Activated effector memory CD4-positive, alpha-beta T cell treated with Interleukin-2 at 50 U/mL for 16 hours (primary cell): Measurements from ENCODE around the gene TAPT1.
"Not testable (repeated sequence)": the region's sequence is repeated elsewhere in the genome, so short reads cannot be mapped to it uniquely, and the experiment has no call there.

Experiments used
- DNase-seq: peaks from one replicate; pipeline ENCODE4 v3.0.0-alpha.2; 2020

TAPT1 gene

DNA sequence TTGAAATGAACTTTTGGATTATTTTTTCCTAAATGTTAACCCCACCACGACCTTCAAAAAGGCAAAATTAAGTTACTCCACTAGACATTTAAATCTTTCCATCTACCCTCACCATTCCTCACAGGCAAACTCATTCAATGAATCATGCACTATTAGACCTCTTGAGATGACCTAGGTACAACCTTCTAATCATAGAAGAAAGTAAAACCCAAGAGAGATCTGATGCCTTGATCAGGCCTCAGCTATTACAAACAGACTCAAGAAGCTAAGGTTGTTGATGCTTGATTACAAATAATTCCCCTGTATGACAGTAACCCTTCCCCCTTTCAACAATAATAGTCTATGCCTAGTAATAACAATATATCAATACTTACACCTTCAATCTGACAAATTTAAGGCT is 18.9 kb downstream of the TAPT1 start:
- no peak for DNase-seq

DNA sequence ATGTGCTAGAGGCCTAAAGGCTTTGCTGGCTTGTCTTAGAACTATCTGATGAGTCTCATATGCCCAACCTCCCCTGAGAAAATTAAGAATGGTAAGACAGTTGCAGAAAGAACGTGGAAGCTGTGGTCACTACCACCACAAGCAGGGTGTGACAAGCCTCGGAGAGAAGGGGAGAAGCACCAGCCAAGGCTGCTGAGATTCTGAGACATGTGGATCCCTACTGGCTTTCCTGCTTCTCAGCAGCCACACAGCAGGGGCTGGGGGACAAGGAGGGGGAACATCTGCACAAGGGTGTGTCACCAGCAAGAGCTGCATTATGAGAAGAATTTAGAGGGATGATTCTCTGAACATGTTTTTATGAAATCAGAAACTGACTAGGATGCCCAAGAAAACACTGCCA is 19.4 kb downstream of the TAPT1 start:
- no peak for DNase-seq

DNA sequence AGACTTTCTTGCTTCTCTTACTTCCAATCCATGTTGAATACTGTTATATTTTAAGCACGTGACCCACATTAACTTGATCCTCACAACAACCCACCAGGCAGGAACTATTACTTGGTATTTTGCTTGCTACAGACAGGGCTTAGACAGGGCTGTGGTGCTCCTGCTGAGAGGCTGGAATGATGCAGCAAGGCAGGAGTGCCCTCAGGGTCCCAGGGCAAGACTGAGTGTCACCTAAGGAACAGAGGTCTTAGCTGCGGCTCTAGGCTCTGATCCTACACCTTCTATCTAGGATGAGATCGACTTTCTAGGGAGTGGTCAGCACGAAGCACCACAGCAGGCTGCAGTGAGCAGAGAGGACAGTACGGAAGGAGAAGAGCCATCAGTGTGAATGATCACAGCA is 20.0 kb downstream of the TAPT1 start:
- no peak for DNase-seq

DNA sequence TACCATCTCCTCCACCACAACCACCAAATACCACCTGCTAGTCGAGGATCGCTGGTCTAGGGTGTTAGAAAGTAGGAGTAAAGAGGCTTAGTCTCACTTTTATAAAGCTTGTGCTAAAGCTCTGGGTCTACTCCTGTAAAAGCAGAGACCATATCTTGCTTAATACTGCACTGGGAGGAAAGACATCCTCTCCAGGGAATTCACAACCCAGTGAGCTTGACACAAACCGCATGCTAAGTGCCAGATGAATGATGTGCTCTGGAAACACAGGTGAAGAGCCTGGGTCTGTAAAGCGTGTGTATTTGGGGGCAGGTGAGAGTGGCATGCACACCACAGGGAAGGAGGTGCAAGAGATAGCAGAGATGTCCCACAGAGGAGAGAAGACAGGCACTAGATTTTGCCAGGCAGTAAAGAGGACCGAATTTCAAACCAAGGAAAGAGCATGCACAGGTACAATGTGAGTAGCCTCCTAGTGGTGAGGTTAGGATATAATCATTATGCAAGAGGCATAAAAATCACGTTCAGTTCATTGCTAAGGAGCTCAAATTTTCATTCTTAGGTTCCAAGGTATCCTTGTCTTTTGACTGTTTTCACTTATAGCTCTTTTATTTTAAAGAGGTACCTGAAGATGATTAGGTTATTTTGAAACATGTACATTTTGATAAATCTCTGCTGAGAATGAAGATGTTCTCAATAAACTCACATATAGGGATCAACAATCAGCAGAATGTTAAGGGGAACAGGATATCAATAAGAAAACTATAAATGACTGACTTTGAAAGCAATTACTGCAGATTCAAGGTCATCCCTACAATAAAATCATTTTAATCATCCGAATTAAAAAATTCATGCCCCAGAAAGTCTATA is 20.7 kb downstream of the TAPT1 start:
- no peak for DNase-seq

DNA sequence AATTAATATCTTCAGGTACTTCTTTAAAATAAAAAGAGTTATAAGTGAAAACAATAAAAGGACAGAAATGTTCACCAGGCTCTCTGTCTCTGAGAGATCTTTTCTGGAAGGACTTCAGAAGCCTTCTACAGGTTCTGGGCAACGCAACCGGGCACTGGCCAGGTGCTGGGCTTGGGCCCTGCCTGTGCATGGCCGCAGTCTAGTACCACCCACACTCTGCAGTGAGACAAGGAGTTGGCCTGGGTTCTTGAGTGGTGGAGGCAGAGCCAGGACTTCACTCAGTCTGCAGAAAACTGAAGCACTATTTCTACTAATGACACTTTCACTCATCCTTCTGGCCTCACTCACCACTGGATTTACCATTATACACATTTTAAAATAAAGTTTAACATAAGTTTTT is 21.8 kb downstream of the TAPT1 start:
- no peak for DNase-seq

DNA sequence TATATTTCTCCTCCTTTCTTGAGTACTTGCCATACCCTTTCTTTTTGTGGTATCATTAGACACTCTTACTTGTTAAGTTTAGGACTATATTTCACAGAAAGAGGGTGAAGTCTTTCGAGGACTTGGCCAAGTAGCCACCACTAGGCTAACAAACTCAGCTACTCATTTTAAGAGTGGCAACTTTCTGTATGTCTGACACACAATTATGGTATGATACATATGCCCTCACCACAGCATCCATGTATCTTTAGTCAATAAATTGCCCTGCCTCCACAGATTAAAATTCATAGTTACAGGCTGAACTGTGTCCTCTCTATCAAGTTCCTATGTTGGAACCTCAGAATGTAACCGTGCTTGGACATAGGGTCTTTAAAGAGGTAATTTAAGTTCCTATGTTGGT is 23.2 kb downstream of the TAPT1 start:
- no peak for DNase-seq

DNA sequence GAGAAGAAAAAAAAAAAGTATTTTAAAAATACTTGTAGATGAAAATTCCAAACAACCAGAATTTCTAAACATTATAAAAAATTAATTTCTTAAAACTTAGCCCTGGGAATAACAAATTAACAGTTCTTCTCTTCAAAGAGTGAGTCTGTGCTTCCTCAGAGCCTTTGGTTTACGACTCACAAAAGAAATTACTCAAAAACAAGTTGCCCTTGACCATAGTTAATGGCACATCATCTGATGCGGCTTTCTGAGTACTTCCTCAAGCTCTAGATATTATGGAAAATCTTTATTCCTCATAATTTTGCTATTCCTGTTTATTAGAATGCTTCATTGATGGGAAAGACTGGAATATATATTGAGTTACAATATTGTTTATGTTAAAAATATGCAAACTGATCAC is 23.7 kb downstream of the TAPT1 start:
- no peak for DNase-seq

DNA sequence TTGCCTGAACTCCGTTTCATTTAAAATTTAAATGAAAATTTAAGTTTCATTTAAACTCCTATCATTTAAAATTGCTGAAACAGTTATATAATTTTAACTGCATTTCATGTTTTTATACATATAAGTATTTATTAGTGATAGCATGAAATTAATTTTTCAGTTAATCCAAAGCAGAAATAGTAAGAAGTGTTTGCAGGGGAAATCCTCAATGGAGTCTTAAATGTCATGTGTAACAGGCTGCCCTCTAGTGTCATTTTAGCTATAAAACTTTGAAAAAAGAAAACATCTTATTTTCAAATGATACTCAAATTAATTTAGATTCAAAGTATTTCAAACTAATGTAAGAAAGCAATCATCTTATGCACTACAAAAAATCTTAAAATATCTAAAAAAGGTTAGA is 27.2 kb downstream of the TAPT1 start:
- no peak for DNase-seq

DNA sequence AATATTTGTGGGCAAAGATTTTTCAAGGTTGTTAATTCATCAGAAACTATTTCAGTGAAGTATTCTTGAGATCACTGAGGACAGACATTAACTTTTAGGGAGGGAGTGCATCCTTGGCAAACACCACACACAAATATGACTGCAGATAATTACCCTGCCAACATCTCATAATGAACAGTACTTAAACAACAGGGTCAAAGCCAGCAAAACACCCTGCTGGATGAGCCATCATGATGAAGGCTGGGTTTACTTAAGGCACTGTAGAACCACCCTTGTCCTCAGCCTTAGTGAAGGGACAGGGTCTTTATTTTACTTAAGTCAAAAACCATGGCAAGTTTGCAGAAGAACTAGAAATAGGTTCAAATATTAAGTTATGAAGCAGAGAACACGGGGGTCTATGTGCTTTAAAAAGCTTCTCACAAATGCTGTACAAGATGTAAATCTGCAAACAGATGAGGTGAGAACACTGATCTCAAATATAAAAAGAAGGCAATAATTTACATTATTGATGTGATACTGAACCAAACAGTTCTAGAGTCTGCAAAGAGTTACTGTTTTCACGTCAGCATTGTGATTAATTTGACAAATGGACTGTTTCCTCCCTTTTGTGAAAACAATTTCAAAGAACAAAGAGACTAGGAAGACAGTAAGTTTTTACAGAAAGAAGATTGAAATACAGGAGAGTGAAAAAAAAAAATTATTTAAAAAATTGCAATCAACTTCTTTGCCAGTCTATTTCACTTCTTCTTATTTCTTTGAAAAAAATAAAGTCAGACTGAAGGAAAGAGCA is 28.2 kb downstream of the TAPT1 start:
- no peak for DNase-seq

DNA sequence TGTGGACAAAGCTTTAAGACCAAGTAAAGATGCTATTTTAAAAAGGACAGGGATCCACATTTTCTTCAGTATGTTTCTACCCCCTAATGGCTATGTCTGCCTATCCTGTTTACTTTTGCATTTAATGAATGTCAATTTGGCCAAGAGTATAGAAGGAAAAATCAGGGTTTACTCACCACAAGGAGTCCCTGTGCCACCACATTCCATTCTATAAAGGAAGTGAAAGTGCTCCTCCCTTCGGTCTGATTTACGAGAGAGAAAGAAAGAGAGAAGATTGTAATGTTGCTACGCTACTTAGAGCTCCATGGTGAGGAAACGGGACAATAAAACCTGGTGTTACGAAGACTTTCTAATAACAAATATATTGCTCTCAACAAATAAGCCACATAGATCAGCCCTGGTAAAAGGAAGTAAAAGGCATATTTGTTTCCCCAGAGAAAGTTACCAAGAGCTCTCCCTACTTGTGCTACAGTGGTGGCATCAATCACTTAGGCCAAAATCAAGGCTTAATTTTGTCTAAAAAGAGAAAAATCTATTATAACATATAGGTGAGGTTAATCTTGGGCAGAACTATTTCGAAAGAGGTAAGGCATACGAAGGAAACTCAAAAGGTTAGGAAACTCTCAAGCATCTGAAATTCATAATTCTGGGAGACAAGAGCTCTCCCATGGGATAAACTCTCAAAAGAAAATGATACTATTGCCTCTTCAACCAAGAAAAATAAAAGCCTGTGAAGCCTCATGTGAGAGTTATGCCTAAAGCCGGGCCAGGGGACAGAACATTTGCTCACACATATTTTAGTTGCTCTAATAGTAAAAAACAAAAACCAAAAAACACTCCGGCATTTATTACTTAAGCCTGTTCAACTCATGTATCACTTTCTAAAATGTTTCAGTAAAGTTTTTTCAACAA is 29.5 kb downstream of the TAPT1 start:
- no peak for DNase-seq

DNA sequence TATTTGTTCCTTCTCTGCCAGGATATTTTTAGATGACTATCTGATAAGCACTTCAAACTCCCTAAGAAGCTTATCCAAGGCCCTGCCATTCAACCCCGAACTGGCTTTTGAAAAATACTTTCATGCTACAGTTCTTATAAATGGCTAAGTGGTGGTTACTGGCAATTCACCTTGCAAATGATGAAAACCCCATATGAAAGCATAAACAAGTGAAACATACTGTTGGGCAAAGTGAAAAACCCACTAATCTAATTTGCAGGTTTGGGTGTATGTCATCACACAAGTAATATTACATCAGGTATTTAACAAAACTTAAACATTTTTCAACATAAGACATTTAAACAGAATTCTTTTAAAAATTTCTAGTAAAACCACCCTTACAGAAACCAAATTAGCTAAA is 31.1 kb downstream of the TAPT1 start:
- DNase-seq = no peak

DNA sequence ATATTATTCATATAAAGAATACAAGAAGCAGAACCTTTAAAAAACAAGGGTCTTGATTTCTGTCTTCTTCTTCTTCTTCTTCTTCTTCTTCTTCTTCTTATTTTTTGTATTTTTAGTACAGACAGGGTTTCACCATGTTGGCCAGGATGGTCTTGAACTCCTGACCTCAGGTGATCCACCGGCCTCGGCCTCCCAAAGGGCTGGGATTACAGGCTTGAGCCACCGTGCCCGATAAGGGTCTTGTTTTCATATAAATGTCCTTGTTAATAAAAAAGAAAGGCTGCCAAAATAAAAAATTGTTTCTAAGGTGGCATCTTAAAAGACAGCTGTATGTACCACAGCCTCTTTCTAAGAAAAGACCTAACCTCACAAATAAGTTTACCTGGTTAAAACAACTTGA is 31.5 kb downstream of the TAPT1 start:
- DNase-seq = not testable (repeated sequence)

DNA sequence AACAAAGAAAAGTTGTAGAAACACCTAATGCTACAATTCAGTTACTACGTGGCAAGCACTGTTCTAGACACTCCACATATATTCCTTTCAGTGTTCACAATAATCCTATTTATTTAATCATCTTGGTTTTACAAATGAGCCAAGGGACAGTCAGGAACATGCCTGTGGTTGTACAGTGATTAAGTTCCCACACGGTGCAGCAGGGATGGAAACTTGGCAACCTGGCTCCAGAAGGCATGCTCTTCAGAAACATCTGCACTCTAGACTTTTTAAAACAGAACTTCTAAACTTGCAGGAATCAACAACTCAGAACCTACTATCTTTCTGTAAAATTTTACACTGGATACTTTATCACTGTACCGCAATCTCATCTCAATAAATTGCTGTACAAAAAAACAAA is 32.1 kb downstream of the TAPT1 start:
- DNase-seq = no peak

DNA sequence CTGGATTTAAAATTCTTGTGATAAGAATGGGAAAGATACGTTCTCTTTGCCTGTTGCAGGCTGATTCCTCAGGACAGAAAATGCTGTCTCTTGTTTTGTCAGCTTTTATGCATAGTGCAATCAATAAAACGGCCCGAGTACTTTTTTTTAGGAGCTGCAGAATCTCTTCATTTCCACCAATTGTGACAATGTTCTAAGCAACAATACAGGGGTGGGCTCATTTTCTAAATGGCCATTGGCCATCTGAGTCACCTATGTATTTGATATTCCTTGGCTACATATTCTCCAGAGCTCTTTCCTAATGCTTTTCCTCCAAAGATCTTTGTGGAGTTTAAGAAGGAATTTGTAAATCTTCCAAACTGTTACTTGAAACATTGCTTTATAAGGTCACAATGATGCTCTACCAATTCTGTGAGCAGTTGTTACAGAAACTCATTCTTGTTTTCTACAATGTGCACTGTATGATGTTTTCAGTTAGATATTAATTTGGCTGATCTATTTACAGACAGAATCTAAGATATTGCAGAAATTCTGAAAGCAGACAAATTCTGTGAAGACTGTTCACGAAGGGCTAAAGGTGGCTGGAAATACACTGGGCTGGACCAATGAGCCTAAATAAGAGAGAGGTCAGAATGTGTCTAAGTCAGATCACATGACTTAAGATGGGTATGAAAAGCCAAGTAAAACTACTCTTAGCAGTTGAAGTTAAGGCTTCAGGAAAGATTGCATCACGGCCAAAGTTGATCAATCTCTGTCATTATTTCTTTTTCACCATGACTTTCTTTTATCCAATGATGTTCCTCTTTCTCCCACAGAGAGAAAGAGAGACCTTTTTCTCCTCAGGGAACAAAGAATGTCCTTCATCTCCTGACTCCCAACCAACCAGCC is 33.4 kb downstream of the TAPT1 start:
- no peak for DNase-seq

DNA sequence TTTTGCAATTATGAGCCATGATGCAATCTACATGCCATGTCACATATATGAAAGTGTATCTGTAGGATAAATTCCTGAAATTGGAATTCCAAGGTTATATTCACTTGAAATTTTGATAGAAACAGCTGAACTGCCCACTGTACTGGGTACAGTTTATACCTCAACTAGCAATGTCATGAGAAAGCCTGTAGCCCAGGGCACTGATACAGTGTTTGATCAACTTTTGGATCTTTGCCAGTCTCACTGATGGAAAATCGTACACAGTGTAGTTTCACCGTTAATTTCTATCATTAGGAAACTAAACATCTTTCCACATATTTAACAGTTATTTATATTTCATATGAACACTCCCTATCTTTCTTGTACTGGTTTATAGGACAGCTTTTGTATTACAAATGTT is 34.2 kb downstream of the TAPT1 start:
- DNase-seq = no peak

DNA sequence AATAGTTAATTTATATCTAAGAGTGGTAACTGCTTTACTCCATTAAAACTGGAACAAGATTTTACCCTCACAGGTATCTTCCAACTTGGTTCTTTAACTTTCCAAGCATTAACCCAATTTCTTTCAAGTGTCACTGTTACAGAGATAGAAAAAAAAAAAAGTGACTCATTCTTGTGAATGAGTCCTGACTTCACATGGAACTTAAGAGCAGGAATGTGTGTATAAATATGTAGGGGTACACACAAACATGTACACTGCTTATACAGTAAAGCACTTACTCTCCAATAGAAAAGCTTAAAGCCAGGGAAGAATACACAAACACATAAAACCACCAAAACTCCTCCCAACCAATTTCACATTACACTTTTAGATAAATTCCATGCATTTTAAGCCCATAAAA is 38.8 kb downstream of the TAPT1 start:
- no peak for DNase-seq

DNA sequence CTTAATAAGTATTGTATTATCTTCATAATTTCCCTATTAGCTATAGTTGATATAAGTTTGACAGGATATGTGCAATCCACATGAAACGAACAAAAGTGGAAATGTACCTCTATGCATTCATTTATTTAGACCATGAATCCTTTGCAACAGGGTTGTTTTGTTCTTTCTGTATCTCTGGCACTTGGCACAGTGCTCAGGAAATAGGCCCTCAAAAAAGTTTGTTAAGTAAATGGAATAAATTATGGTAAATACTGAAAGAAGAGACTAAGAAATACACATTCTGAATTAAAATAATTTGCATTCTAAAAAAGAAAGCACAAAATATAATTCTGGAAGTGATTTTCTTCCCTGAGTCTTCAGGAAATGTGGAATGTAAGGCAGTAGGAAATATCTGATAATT is 39.3 kb downstream of the TAPT1 start:
- DNase-seq = no peak

DNA sequence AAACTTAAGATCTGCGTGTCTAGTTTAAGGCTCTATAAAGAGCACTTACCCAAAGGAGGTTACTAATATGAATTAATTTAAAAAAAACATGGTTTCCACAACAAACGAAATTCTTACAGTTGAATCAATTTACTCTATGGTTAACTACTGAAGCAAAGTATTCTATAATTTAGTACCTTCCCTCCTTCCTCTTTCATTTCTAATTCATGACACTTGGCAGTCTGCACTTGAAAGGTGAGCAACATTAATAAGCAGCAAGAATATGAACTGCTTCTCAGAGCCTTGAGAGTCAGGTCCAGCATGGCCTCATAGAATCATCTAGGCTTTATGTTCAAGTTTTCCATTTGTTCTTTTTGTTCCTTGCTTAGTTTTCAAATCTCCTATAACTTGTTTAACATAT is 42.7 kb downstream of the TAPT1 start:
- no peak for DNase-seq

DNA sequence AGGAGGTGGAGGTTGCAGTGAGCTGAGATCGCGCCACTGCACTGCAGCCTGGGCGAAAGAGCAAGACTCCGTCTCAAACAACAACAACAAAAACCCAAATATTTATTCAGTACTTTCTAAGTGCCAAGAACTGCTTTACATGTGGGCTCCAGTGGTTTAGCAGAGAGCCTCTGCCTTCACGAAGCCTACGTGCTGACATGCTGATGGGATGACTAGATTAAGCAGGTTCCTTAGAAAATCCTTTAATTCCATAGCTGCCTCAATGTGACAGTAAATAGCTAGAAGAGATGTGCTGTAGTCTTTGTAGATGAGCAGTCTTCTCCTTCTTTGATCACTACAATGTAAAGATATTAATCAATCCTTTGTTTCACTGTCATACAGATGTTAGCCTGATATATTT is 49.6 kb downstream of the TAPT1 start:
- DNase-seq = no peak

DNA sequence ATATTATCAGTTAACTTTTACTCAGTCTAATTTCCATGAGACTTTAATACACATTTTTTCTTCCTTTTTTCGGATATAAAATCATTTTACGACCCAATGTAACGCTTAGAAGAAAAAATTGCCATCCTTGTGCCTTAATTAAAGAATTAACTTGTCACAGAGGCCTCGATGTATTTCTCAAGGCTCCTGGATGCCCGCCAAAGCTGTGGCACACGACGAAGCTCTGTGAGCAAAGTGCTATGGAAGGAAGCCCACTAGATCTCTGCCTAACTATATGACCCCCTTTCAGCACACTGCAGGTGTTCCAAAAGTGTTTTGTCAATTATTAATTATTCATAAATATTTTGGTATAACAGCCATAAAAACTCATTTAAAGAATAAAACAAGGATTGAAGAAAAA is 54.4 kb downstream of the TAPT1 start:
- no peak for DNase-seq

DNA sequence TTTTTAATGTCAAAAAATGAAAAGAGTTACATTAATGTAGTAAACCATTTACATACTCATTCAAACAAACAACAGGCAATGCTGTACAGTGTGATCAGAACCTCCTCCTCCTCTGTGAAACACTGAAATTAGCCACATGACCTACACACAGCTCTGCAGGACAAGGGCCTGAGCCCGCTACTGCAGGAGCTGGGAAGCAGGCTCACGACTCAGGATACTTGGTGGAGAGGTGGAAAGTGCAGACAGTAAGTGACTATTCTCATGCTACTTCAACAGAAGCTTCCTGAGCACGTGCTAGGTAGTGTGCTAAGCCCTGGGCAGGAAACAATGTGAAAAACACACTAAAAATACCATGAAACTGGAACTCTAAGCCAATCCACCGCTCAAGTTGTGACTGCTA is 56.8 kb downstream of the TAPT1 start:
- DNase-seq = no peak

DNA sequence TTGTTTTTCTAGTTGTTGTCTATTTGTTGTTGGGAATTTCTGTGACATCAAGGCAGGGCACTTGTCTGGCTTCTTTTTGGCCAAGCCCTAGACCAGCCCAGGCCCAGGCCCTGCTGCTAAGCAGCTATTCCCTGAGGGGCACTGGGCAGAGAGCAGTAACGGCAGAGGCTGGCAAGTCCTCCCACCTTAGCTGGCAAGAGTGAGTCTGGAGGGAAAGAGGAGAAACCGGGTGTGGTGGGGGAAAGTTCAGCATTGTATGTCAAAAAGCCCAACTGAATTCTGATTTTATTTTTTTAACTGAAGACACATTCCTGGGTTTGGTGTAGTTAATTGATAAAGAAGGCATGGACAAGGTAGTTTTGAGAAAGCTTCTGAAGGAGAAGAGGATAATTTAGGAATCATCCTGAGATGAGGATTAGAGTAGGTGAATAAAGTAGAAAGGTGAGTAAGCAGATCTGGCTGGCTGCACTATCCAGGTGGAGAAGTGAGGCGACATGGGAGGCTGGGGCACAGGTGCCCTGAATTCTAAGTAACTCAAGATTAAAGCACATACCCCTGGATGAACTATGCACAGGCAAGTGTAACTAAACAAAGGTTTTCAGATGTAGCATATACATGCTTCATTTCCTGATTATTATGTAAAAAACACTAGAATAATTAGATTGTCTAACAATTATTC is 57.4 kb downstream of the TAPT1 start:
- DNase-seq = no peak
